ENCODE measurements around the gene ANKK1. TPM values are rescaled to one million over a fixed set of nuclear protein-coding genes. Genes with fewer than 3 reads are reported as not detected.

The ANKK1 gene
- total RNA-seq, 4 donors from 2014 or later: 0.46 to 1.0 TPM; not detected in 2

DNA sequence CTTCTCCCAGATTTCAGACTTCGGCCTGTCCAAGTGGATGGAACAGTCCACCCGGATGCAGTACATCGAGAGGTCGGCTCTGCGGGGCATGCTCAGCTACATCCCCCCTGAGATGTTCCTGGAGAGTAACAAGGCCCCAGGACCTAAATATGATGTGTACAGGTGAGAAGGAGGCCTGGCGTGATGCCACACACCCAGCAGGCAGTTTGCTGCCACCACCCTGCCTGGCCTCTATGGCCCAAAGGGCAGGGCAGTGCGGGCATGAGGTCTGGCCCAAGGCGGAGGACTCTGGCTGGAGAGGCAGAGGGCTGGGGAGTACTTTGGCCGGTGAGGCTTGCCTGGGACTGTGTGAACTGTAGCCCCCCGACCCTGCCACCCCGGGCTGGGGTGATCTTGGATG, 7.3 kb downstream of the ANKK1 start:
- no peak for DNase-seq
- in situ Hi-C loops (cut with MboI; ENCODE audit: low sequenced_read_pairs in 4 of 4): no loop called here

DNA sequence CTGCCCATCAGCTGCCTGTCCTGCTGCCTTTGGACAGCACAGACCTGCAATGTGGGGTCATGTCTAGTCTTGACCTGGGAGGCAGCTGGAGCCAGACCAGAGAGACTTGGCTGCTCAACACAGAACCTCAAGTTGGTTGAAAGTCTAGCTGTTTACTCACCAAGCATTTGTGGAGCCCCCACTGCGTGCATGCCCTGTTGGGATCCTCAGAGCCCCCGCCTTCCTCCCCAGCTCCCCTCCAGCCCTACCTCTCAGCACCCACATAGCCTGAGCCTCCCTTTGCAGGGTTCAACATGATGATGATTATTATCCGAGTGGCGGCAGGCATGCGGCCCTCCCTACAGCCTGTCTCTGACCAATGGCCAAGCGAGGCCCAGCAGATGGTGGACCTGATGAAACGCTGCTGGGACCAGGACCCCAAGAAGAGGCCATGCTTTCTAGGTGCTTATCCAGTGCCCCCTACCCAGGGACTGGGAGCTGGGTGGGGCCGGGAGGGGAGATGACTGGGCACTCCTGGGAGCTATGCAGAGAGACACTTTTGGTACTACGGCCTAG, 8.3 kb downstream of the ANKK1 start:
- Histone ChIP-seq H3K4me1 (no peaks in the 10 kb centered on the region), H3K36me3 (no peaks in the 10 kb centered on the region), H3K4me3 (no peak overlapping the region), H3K27ac (no peak overlapping the region), H3K9me3 (no peaks in the 10 kb centered on the region), H3K27me3 (no peaks in the 10 kb centered on the region)
- TF ChIP-seq POLR2A (IDR thresholded peaks at IDR 0.05): no peak
- TF ChIP-seq, protein P1, sequence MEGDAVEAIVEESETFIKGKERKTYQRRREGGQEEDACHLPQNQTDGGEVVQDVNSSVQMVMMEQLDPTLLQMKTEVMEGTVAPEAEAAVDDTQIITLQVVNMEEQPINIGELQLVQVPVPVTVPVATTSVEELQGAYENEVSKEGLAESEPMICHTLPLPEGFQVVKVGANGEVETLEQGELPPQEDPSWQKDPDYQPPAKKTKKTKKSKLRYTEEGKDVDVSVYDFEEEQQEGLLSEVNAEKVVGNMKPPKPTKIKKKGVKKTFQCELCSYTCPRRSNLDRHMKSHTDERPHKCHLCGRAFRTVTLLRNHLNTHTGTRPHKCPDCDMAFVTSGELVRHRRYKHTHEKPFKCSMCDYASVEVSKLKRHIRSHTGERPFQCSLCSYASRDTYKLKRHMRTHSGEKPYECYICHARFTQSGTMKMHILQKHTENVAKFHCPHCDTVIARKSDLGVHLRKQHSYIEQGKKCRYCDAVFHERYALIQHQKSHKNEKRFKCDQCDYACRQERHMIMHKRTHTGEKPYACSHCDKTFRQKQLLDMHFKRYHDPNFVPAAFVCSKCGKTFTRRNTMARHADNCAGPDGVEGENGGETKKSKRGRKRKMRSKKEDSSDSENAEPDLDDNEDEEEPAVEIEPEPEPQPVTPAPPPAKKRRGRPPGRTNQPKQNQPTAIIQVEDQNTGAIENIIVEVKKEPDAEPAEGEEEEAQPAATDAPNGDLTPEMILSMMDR (IDR thresholded peaks at IDR 0.05 in 4 of 5, conservative IDR thresholded peaks at IDR 0.05 in 1 of 5): no peak
- in situ Hi-C loops (cut with MboI; ENCODE audit: low sequenced_read_pairs in 4 of 4): no loop called here
- intact Hi-C loops (cut with DNase I; ENCODE audit: low total_unique reads): no loop called here
- DNase-seq (no peak), ATAC-seq (no peak)

More for the DNA sequence above, 7.3 kb downstream of the ANKK1 start:
- Histone ChIP-seq H3K4me3 (no peak overlapping the region), H3K27ac (no peak overlapping the region), H3K9me3 (no peaks in the 10 kb centered on the region), H3K27me3 (no peaks in the 10 kb centered on the region), H3K4me1 (no peaks in the 10 kb centered on the region), H3K36me3 (no peaks in the 10 kb centered on the region)
- TF ChIP-seq, protein P1 (IDR thresholded peaks at IDR 0.05 in 4 of 5, conservative IDR thresholded peaks at IDR 0.05 in 1 of 5): no peak
- no peak for TF ChIP-seq POLR2A (IDR thresholded peaks at IDR 0.05)
- intact Hi-C loops (cut with DNase I; ENCODE audit: low total_unique reads): no loop called here
- no peak for ATAC-seq

DNA sequence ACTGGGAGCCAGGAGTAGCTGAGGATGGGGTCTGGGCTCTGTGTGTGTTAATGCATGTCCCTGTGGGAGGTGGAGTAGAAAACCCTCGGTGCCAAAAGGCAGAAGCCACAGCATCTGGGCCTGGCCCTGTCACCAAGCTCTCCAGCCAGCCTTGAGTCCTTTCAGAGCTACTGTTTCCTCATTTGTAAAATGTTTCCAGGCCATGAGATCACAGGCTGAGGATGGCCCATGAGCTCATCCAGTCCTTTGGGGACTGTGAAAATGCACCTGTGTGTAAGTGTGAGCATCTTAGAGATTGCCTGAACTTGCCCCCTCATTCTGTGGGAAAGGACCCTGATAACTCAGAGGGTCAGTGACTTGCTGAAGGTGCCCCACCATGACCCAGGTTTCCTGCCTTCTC, 9.1 kb downstream of the ANKK1 start:
- Histone ChIP-seq H3K36me3 (no peaks in the 10 kb centered on the region), H3K27me3 (no peaks in the 10 kb centered on the region), H3K27ac (no peak overlapping the region), H3K4me3 (no peak overlapping the region), H3K4me1 (peaks cover 0 to 4% of the 10 kb centered on the region in 2 donors), H3K9me3 (no peaks in the 10 kb centered on the region)
- DNase-seq: no peak
- TF ChIP-seq, protein P1 (IDR thresholded peaks at IDR 0.05 in 4 of 5, conservative IDR thresholded peaks at IDR 0.05 in 1 of 5): no peak
- no peak for TF ChIP-seq POLR2A (IDR thresholded peaks at IDR 0.05)
- intact Hi-C loops (cut with DNase I; ENCODE audit: low total_unique reads) (no loop called here), in situ Hi-C loops (cut with MboI; ENCODE audit: low sequenced_read_pairs in 4 of 4) (no loop called here)
- no peak for ATAC-seq

DNA sequence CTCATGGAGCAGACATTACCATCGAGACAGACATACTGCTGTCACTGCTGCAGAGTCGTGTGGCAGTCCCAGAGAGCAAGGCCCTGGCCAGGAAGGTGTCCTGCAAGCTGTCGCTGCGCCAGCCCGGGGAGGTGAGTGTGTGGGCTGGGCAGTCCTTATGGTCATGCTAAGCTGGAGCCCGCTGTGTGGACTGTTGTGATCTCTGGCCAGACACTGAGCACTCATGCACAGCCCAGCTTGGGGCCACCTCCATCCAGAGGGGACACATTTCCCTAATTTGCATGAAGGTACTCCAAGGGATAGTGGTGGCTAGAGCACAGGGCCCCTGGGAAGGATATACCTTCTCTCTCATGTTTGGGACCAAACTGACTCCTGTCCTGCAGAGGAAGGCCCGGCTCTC, 9.6 kb downstream of the ANKK1 start:
- no peaks in the 10 kb centered on the region for H3K27me3 ChIP-seq
- intact Hi-C loops (cut with DNase I; ENCODE audit: low total_unique reads): no loop called here
- no peaks in the 10 kb centered on the region for H3K36me3 ChIP-seq
- H3K4me3 ChIP-seq: no peak overlapping the region
- in situ Hi-C loops (cut with MboI; ENCODE audit: low sequenced_read_pairs in 4 of 4): no loop called here
- no peak overlapping the region for H3K27ac ChIP-seq
- TF ChIP-seq, protein P1 (IDR thresholded peaks at IDR 0.05 in 4 of 5, conservative IDR thresholded peaks at IDR 0.05 in 1 of 5): no peak
- no peak for TF ChIP-seq POLR2A (IDR thresholded peaks at IDR 0.05)
- H3K9me3 ChIP-seq: no peaks in the 10 kb centered on the region
- DNase-seq (no peak), ATAC-seq (no peak)
- H3K4me1 ChIP-seq: peaks cover 0 to 4% of the 10 kb centered on the region in 2 donors

DNA sequence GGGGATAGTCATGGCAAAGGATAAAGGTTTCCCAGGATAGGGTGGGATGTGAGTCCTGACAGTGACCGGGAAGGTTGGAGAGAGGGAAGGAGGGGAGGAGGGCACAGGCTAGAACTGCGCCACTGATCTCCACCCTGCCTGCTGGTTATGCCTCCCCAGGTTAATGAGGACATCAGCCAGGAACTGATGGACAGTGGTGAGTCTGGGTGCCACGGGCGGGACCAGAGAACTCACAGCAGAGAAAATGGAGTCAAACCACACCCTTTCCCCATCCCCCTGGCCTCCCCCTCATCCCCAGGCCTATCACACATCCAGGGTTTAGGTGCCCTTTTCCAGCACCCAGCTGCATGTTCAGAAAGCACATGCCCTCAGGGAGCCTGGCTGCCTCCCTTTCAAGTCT, 10.2 kb downstream of the ANKK1 start:
- no peak for ATAC-seq
- peaks cover 0 to 4% of the 10 kb centered on the region in 2 donors for H3K4me1 ChIP-seq
- H3K27ac ChIP-seq: no peak overlapping the region
- H3K9me3 ChIP-seq: no peaks in the 10 kb centered on the region
- in situ Hi-C loops (cut with MboI; ENCODE audit: low sequenced_read_pairs in 4 of 4) (no loop called here), intact Hi-C loops (cut with DNase I; ENCODE audit: low total_unique reads) (no loop called here)
- no peaks in the 10 kb centered on the region for H3K27me3 ChIP-seq
- TF ChIP-seq POLR2A (IDR thresholded peaks at IDR 0.05): no peak
- TF ChIP-seq, protein P1 (IDR thresholded peaks at IDR 0.05 in 4 of 5, conservative IDR thresholded peaks at IDR 0.05 in 1 of 5): no peak
- DNase-seq: no peak
- H3K4me3 ChIP-seq: no peak overlapping the region
- no peaks in the 10 kb centered on the region for H3K36me3 ChIP-seq

Measured in gastrocnemius medialis (tissue), 4 donors.